ENCODE measurements around the gene NR5A2. TPM values are rescaled to one million over a fixed set of nuclear protein-coding genes. Genes with fewer than 3 reads are reported as not detected.

Gene NR5A2
- total RNA-seq, 2 donors from 2014 or later = 0.62 to 1.7 TPM

GRCh38 chr1:200143347-200143746 is 115.8 kb downstream of the NR5A2 start:
- H3K4me3 ChIP-seq (ENCODE audit: low read length) = no peak overlapping the region
- DNase-seq = no peak
- 82 to 100% methylated on average over 2 to 6 of the region's 6 CpGs for WGBS, 2 experiments (ENCODE audit: insufficient coverage in 1 of 2, insufficient read length in 1 of 2)
- Mint-ChIP-seq H3K4me3 (no peak overlapping the region), H3K36me3 (ENCODE audit: low read depth) (no peaks in the 10 kb centered on the region), H3K4me1 (no peaks in the 10 kb centered on the region), H3K27me3 (ENCODE audit: insufficient read depth) (no peaks in the 10 kb centered on the region), H3K27ac (no peak overlapping the region), H3K9me3 (no peaks in the 10 kb centered on the region)
- H3K9me3 ChIP-seq (ENCODE audit: control insufficient read depth, low read length) = no peaks in the 10 kb centered on the region
- H3K4me1 ChIP-seq (ENCODE audit: control insufficient read depth, insufficient read depth, low read length) = no peaks in the 10 kb centered on the region
- no peaks in the 10 kb centered on the region for H3K36me3 ChIP-seq (ENCODE audit: control insufficient read depth, insufficient read depth, low read length)
- no peak overlapping the region for H3K27ac ChIP-seq (ENCODE audit: low read depth, low read length)
- no peak for TF ChIP-seq CTCF (conservative IDR thresholded peaks at IDR 0.05)
- no peaks in the 10 kb centered on the region for H3K27me3 ChIP-seq (ENCODE audit: control insufficient read depth, insufficient read depth, low read length, poor library complexity, severe bottlenecking)
- no peak overlapping the region for H3K9ac ChIP-seq (ENCODE audit: extremely low read depth, low read length, poor library complexity, severe bottlenecking)

- no peak for DNase-seq
- 91% methylated on average over 1 of the region's 1 CpG; no CpG with 5 or more reads in 1 of the 2 experiments for WGBS, 2 experiments (ENCODE audit: insufficient coverage in 1 of 2, insufficient read length in 1 of 2)
- no peaks in the 10 kb centered on the region for H3K27me3 Mint-ChIP-seq (ENCODE audit: insufficient read depth)
- Histone ChIP-seq H3K4me1 (ENCODE audit: control insufficient read depth, insufficient read depth, low read length) (no peaks in the 10 kb centered on the region), H3K27ac (ENCODE audit: low read depth, low read length) (no peak overlapping the region), H3K36me3 (ENCODE audit: control insufficient read depth, insufficient read depth, low read length) (no peaks in the 10 kb centered on the region), H3K4me3 (ENCODE audit: low read length) (no peak overlapping the region), H3K27me3 (ENCODE audit: control insufficient read depth, insufficient read depth, low read length, poor library complexity, severe bottlenecking) (no peaks in the 10 kb centered on the region), H3K9ac (ENCODE audit: extremely low read depth, low read length, poor library complexity, severe bottlenecking) (no peak overlapping the region), H3K9me3 (ENCODE audit: control insufficient read depth, low read length) (no peaks in the 10 kb centered on the region)
- no peaks in the 10 kb centered on the region for H3K36me3 Mint-ChIP-seq (ENCODE audit: low read depth)
- H3K9me3 Mint-ChIP-seq = no peaks in the 10 kb centered on the region
- H3K27ac Mint-ChIP-seq = no peak overlapping the region
- no peaks in the 10 kb centered on the region for H3K4me1 Mint-ChIP-seq
- no peak overlapping the region for H3K4me3 Mint-ChIP-seq
- TF ChIP-seq CTCF (conservative IDR thresholded peaks at IDR 0.05) = no peak
These were observed 118.6 kb downstream of the NR5A2 start for GRCh38 chr1:200146100-200146499.

- no peaks in the 10 kb centered on the region for H3K36me3 Mint-ChIP-seq (ENCODE audit: low read depth)
- H3K9me3 Mint-ChIP-seq = no peaks in the 10 kb centered on the region
- DNase-seq = no peak
These were observed 119.6 kb downstream of the NR5A2 start for GRCh38 chr1:200147094-200147493.

More at GRCh38 chr1:200147094-200147493, 119.6 kb downstream of the NR5A2 start:
- Histone ChIP-seq H3K4me1 (ENCODE audit: control insufficient read depth, insufficient read depth, low read length) (no peaks in the 10 kb centered on the region), H3K9me3 (ENCODE audit: control insufficient read depth, low read length) (no peaks in the 10 kb centered on the region), H3K36me3 (ENCODE audit: control insufficient read depth, insufficient read depth, low read length) (no peaks in the 10 kb centered on the region), H3K9ac (ENCODE audit: extremely low read depth, low read length, poor library complexity, severe bottlenecking) (no peak overlapping the region), H3K4me3 (ENCODE audit: low read length) (no peak overlapping the region), H3K27me3 (ENCODE audit: control insufficient read depth, insufficient read depth, low read length, poor library complexity, severe bottlenecking) (no peaks in the 10 kb centered on the region), H3K27ac (ENCODE audit: low read depth, low read length) (no peak overlapping the region)
- H3K27ac Mint-ChIP-seq = no peak overlapping the region
- H3K4me3 Mint-ChIP-seq = no peak overlapping the region
- no peaks in the 10 kb centered on the region for H3K27me3 Mint-ChIP-seq (ENCODE audit: insufficient read depth)
- no peaks in the 10 kb centered on the region for H3K4me1 Mint-ChIP-seq
- WGBS, 2 experiments (ENCODE audit: insufficient coverage in 1 of 2, insufficient read length in 1 of 2) = 94% methylated on average over 13 of the region's 13 CpGs
- no peak for TF ChIP-seq CTCF (conservative IDR thresholded peaks at IDR 0.05)
